Adipocyte (in vitro differentiated cells): ENCODE data around the gene EME2.

Experiments used
- DNase-seq: peaks from one replicate; pipeline ENCODE4 v3.0.0-alpha.2; 2015; ENCODE audit warnings: low read depth
- H3K27me3 ChIP-seq: replicated peaks from 2 replicates; pipeline ENCODE4 v1.7.0; 2013; ENCODE audit warnings: mild to moderate bottlenecking, low read length, moderate library complexity; ENCODE audit not compliant: control insufficient read depth, insufficient read depth
- H3K36me3 ChIP-seq: 2 replicates; pipeline ENCODE4 v1.7.0; 2013; ENCODE audit warnings: low read length, mild to moderate bottlenecking, moderate library complexity; ENCODE audit not compliant: control insufficient read depth, insufficient read depth, severe bottlenecking
- H3K4me1 ChIP-seq: 2 replicates; pipeline ENCODE4 v1.7.0; 2013; ENCODE audit warnings: mild to moderate bottlenecking, low read length, moderate library complexity; ENCODE audit not compliant: control insufficient read depth, insufficient read depth
- H3K4me3 ChIP-seq: 2 replicates; pipeline ENCODE4 v1.7.0; 2013; ENCODE audit warnings: mild to moderate bottlenecking, low read length, moderate library complexity
- H3K9ac ChIP-seq: 2 replicates; pipeline ENCODE4 v1.7.0; 2013; ENCODE audit warnings: mild to moderate bottlenecking, low read length, moderate library complexity
- H3K9me3 ChIP-seq: 2 replicates; pipeline ENCODE4 v1.7.0; 2013; ENCODE audit warnings: mild to moderate bottlenecking, low read length, moderate library complexity; ENCODE audit not compliant: control insufficient read depth

EME2 gene

DNA sequence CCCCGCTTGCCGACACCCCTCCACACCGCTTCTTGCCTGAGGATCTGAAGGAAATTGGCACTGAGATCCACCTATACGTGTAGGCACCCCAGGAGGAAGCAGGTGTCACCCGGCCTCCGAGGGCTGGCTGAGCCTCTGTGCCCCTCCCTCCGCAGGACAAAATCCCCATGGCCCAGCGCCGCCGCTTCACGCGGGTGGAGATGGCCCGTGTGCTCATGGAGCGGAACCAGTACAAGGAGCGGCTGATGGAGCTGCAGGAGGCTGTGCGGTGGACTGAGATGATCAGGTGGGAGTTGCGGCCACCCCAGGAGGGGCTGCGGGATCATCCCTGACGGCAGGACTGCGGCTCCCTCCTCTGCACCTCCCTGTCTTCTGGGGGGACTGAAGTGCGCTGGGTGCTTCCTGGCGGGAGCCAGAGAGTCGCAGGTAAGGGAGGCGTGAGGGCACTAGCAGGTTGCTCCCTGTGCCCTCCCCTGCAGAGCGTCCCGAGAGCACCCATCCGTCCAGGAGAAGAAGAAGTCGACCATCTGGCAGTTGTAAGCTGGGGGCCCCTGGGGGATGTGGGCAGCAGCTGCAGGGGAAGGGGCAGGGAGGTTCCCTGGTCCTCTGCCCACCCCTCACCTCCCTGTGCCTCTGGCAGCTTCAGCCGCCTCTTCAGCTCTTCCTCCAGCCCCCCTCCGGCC is 10.3 kb upstream of the EME2 start:
- no peak overlapping the region for H3K4me3 ChIP-seq
- H3K4me1 ChIP-seq, result no peaks in the 10 kb centered on the region
- no peak overlapping the region for H3K9ac ChIP-seq
- H3K27me3 ChIP-seq, result no peaks in the 10 kb centered on the region
- no peak for DNase-seq
- H3K9me3 ChIP-seq, result no peaks in the 10 kb centered on the region
- peaks cover 80% of the 10 kb centered on the region for H3K36me3 ChIP-seq

- no peaks in the 10 kb centered on the region for H3K9me3 ChIP-seq
- H3K9ac ChIP-seq, result no peak overlapping the region
- H3K4me1 ChIP-seq, result no peaks in the 10 kb centered on the region
- no peak for DNase-seq
- no peak overlapping the region for H3K4me3 ChIP-seq
- peaks cover 81% of the 10 kb centered on the region for H3K36me3 ChIP-seq
- no peaks in the 10 kb centered on the region for H3K27me3 ChIP-seq
These were observed 9.6 kb upstream of the EME2 start for GRCh38 chr16:1762879-1763520.

GRCh38 chr16:1763521-1764511 is 8.8 kb upstream of the EME2 start:
- DNase-seq, result peak; percentile 46
- Histone ChIP-seq H3K27me3 (no peaks in the 10 kb centered on the region), H3K9me3 (no peaks in the 10 kb centered on the region), H3K36me3 (peaks cover 80% of the 10 kb centered on the region), H3K4me1 (no peaks in the 10 kb centered on the region), H3K9ac (no peak overlapping the region), H3K4me3 (no peak overlapping the region)

GRCh38 chr16:1764971-1765370 is 7.6 kb upstream of the EME2 start:
- H3K9ac ChIP-seq, result no peak overlapping the region
- no peaks in the 10 kb centered on the region for H3K27me3 ChIP-seq
- no peak overlapping the region for H3K4me3 ChIP-seq
- no peaks in the 10 kb centered on the region for H3K9me3 ChIP-seq
- H3K4me1 ChIP-seq, result peaks cover 2% of the 10 kb centered on the region
- peaks cover 75% of the 10 kb centered on the region for H3K36me3 ChIP-seq
- DNase-seq, result no peak

- H3K4me3 ChIP-seq, result no peak overlapping the region
- H3K9ac ChIP-seq, result no peak overlapping the region
- H3K27me3 ChIP-seq, result no peaks in the 10 kb centered on the region
- H3K4me1 ChIP-seq, result peaks cover 8% of the 10 kb centered on the region
- no peaks in the 10 kb centered on the region for H3K9me3 ChIP-seq
- peaks cover 67% of the 10 kb centered on the region for H3K36me3 ChIP-seq
- DNase-seq, result no peak
These were observed 6.8 kb upstream of the EME2 start for GRCh38 chr16:1765826-1766225.

GRCh38 chr16:1766231-1766630 is 6.4 kb upstream of the EME2 start:
- DNase-seq, result no peak
- H3K27me3 ChIP-seq, result no peaks in the 10 kb centered on the region
- peaks cover 63% of the 10 kb centered on the region for H3K36me3 ChIP-seq
- H3K9me3 ChIP-seq, result no peaks in the 10 kb centered on the region
- no peak overlapping the region for H3K9ac ChIP-seq
- H3K4me1 ChIP-seq, result peaks cover 8% of the 10 kb centered on the region
- H3K4me3 ChIP-seq, result no peak overlapping the region

DNA sequence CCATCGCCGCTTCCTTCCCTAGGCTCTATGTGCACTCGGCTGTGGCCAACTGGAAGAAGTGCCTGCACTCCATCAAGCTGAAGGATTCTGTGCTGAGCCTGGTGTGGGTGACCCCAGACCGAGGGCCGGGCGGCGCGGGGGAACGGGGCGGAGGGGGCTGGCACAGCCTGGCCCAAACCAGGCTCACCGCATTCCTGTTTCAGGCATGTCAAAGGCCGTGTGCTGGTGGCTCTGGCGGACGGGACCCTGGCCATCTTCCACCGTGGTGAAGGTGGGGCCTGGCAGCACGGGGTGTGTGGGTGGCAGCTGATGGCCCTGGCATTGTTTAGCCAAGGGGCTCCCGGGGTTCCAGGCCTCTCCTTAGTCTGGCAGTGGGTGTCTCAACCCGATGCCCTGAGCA is 5.9 kb upstream of the EME2 start:
- H3K9me3 ChIP-seq, result no peaks in the 10 kb centered on the region

DNA sequence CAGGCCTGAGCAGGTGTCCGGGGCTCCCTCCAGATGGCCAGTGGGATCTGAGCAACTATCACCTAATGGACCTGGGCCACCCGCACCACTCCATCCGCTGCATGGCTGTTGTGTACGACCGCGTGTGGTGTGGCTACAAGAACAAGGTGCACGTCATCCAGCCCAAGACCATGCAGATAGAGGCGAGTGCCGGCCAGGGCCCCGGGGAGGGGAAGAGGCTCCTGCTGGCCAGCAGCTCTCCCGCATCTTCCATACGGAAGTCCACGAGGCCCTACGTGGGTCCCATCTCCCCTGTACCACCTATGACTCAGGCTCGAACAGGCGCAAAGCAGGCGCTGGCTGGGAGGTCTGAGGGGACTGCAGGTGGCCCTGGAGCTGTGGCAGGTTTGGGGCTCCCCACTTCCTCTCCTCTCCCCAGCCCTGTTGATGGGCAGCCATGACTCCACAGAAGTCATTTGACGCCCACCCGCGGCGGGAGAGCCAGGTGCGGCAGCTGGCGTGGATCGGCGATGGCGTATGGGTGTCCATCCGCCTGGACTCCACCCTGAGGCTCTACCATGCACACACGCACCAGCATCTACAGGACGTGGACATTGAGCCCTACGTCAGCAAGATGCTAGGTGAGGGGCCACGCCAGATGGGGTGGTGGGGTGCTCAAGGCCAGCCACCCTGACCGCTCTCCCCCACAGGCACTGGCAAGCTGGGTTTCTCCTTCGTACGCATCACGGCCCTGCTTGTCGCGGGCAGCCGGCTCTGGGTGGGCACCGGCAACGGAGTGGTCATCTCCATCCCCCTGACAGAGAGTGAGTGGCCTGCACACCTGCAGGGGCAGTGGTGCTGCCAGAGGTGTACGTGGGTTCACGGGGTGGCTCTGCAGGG is 5.3 kb upstream of the EME2 start:
- peaks cover 56% of the 10 kb centered on the region for H3K36me3 ChIP-seq

More for the DNA sequence above, 5.9 kb upstream of the EME2 start:
- H3K9ac ChIP-seq, result no peak overlapping the region
- no peak for DNase-seq
- peaks cover 62% of the 10 kb centered on the region for H3K36me3 ChIP-seq
- no peak overlapping the region for H3K4me3 ChIP-seq
- no peaks in the 10 kb centered on the region for H3K27me3 ChIP-seq
- H3K4me1 ChIP-seq, result peaks cover 8% of the 10 kb centered on the region

GRCh38 chr16:1768061-1768766 is 4.4 kb upstream of the EME2 start:
- H3K4me3 ChIP-seq, result no peak overlapping the region
- peaks cover 16% of the 10 kb centered on the region for H3K4me1 ChIP-seq
- no peaks in the 10 kb centered on the region for H3K27me3 ChIP-seq
- no peak for DNase-seq
- H3K36me3 ChIP-seq, result peaks cover 47% of the 10 kb centered on the region
- no peaks in the 10 kb centered on the region for H3K9me3 ChIP-seq
- no peak overlapping the region for H3K9ac ChIP-seq

More for the DNA sequence above, 5.3 kb upstream of the EME2 start:
- H3K4me3 ChIP-seq, result no peak overlapping the region
- H3K9ac ChIP-seq, result no peak overlapping the region
- peaks cover 15% of the 10 kb centered on the region for H3K4me1 ChIP-seq
- no peaks in the 10 kb centered on the region for H3K27me3 ChIP-seq
- no peak for DNase-seq
- H3K9me3 ChIP-seq, result no peaks in the 10 kb centered on the region

DNA sequence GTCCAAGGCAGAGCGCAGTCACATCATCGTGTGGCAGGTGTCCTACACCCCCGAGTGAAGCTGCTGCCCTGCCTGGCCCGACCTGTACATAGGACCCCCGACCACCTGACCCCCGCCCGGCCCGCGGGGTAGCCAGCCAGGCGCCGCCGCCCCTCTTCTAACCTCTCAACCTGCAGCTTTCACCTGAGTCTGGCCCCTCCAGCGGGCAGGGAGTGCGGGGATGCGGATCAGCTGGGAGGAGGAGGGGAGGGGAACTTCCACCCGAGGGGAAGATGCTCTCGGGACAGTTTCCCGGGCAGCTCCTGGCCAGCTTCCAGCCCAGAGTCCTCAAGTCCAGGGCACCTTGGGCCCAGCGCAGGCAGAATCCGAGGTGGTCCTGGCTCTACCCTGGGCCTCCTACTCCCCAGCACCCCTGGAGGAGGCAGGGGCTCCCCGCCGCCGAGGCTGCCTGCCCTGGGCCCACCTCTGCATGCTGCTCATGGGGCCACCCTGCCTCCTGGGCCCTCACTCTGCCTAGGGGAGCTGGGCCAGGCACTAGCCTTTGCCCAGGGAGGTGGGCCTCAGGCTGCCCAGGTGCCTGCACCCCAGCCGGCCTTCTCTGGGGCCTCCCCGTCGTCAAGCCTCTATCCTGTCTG is 3.7 kb upstream of the EME2 start:
- H3K4me3 ChIP-seq, result no peak overlapping the region
- no peak overlapping the region for H3K9ac ChIP-seq
- peaks cover 17% of the 10 kb centered on the region for H3K4me1 ChIP-seq
- H3K27me3 ChIP-seq, result no peaks in the 10 kb centered on the region
- peaks cover 44% of the 10 kb centered on the region for H3K36me3 ChIP-seq
- no peak for DNase-seq
- H3K9me3 ChIP-seq, result no peaks in the 10 kb centered on the region
